ENCODE data around the gene SNAP91.

DNA sequence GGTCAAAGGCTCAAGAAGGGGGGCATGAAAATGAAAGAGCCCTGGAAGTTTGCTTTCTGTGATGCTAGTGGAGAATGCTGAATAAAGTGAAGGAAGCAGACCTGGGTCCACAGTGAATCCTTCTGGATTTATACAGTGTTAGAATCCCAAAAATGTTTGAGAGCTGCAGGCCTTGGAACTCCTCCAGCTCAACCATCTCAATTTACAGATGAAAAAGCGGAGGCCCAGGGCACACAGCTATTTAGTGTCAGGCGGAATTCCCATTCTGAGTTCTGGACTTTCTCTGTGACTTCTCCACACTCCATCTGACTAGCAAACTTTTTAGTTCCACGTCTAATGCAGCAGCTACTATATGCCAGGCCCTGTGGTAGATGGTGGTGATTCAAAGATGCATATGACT is 198.1 kb downstream of the SNAP91 start:
- TF ChIP-seq, protein P1, sequence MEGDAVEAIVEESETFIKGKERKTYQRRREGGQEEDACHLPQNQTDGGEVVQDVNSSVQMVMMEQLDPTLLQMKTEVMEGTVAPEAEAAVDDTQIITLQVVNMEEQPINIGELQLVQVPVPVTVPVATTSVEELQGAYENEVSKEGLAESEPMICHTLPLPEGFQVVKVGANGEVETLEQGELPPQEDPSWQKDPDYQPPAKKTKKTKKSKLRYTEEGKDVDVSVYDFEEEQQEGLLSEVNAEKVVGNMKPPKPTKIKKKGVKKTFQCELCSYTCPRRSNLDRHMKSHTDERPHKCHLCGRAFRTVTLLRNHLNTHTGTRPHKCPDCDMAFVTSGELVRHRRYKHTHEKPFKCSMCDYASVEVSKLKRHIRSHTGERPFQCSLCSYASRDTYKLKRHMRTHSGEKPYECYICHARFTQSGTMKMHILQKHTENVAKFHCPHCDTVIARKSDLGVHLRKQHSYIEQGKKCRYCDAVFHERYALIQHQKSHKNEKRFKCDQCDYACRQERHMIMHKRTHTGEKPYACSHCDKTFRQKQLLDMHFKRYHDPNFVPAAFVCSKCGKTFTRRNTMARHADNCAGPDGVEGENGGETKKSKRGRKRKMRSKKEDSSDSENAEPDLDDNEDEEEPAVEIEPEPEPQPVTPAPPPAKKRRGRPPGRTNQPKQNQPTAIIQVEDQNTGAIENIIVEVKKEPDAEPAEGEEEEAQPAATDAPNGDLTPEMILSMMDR (IDR thresholded peaks at IDR 0.05 in 8 of 11, conservative IDR thresholded peaks at IDR 0.05 in 3 of 11), result no peak
- TF ChIP-seq POLR2A (IDR thresholded peaks at IDR 0.05), result no peak

All from spleen (tissue), 7 donors.